K562 (cell line): Measurements from ENCODE around the gene TMC6. TPM values are rescaled to one million over a fixed set of nuclear protein-coding genes. Genes with fewer than 3 reads are reported as not detected.

Source experiments
- ATF6 ChIP-seq: sonication (generic); formaldehyde crosslinking; IDR thresholded peaks from 2 replicates; pipeline ENCODE4 v1.4.0; 2020; ENCODE audit warnings: mild to moderate bottlenecking, missing genetic modification reagents
- BRD9 ChIP-seq: fragments of 450-650 bp; IDR thresholded peaks from 2 replicates; pipeline ENCODE4 v1.6.1; 2018; ENCODE audit warnings: low read depth; ENCODE audit not compliant: partially characterized antibody
- CBX8 ChIP-seq: fragments of 200-600 bp; sonication (generic); IDR thresholded peaks from 2 replicates; pipeline ENCODE4 v1.6.1; 2012; ENCODE audit warnings: borderline replicate concordance, mixed run types, low read depth, mild to moderate bottlenecking, moderate library complexity, mixed read lengths, low read length, control low read depth, inconsistent platforms; ENCODE audit not compliant: poor library complexity, severe bottlenecking; ENCODE audit errors: extremely low read depth
- CEBPG ChIP-seq, 3 experiments: fragments of 200-800 bp in 1 of 3; sonication (Bioruptor generic) in 1 of 3; sonication (generic) in 1 of 3; formaldehyde crosslinking in 1 of 3; IDR thresholded peaks in 2 of 3; conservative IDR thresholded peaks in 1 of 3; 2 replicates each; pipeline versions ENCODE4 v1.6.1 to v1.8.0; 2016 to 2022; ENCODE audit warnings: missing compliant biosample characterization in 2 of 3, missing genetic modification characterization in 2 of 3, mild to moderate bottlenecking in 1 of 3, missing genetic modification reagents in 1 of 3
- CHAMP1 ChIP-seq: fragments of 450-650 bp; IDR thresholded peaks from 2 replicates; pipeline ENCODE4 v1.6.1; 2016; ENCODE audit warnings: mild to moderate bottlenecking
- E2F3 ChIP-seq: fragments of 250-450 bp; sonication (Bioruptor Pico); IDR thresholded peaks from 2 replicates; pipeline ENCODE4 v1.4.0; 2020; ENCODE audit warnings: mild to moderate bottlenecking
- HNRNPL ChIP-seq: fragments of 200-400 bp; formaldehyde crosslinking; IDR thresholded peaks from 2 replicates; pipeline ENCODE4 v1.6.1; 2017; ENCODE audit warnings: low read depth, mild to moderate bottlenecking, low read length
- MAFK ChIP-seq: IDR thresholded peaks from 2 replicates; pipeline ENCODE4 v1.6.1; 2011; ENCODE audit warnings: low read length, improper control_type of control experiment
- SMARCE1 ChIP-seq: fragments of 450-650 bp; IDR thresholded peaks from 2 replicates; pipeline ENCODE4 v1.7.1; 2016; ENCODE audit warnings: mild to moderate bottlenecking
- THRB ChIP-seq: fragments of 450-650 bp; formaldehyde crosslinking; conservative IDR thresholded peaks from 2 replicates; pipeline ENCODE4 v1.4.0; 2022; ENCODE audit warnings: mild to moderate bottlenecking, missing genetic modification characterization
- TRIM24 ChIP-seq, 2 experiments: fragments of 450-650 bp; IDR thresholded peaks; 2 replicates each; pipeline ENCODE4 v1.6.1; 2016
- ZBTB2 ChIP-seq: fragments of 450-650 bp; IDR thresholded peaks from 2 replicates; pipeline ENCODE4 v1.6.1; 2016; ENCODE audit warnings: antibody characterized with exemption
- ZBTB9 ChIP-seq: fragments of 450-650 bp; formaldehyde crosslinking; IDR thresholded peaks from 2 replicates; pipeline ENCODE4 v1.4.0; 2020; ENCODE audit warnings: mild to moderate bottlenecking, moderate library complexity
- ZNF175 ChIP-seq: fragments of 200-800 bp; sonication (Bioruptor generic); IDR thresholded peaks from 2 replicates; pipeline ENCODE4 v1.6.1; 2016; ENCODE audit warnings: low read depth, mild to moderate bottlenecking, missing genetic modification characterization, missing compliant biosample characterization
- polyA plus RNA-seq, 8 experiments: library from polyadenylated mRNA; depleted of rRNA in 4 of 8; stranded (reverse) in 5 of 8; unstranded in 3 of 8; fragments of >200 nt; fragmentation: Nextera tagmentation in 2 of 8; fragmentation: Illumina TruSeq in 1 of 8; extraction: Ambion mirVana in 2 of 8; extraction: Trizol in 1 of 8; gene quantifications; 2 replicates each; pipeline versions ENCODE4 v1.2.1 to v1.2.3, GENCODE V29; 2011 to 2014; ENCODE audit warnings: inconsistent platforms in 1 of 8, missing spikeins in 1 of 8
- total RNA-seq, 7 experiments: library from RNA; depleted of rRNA in 6 of 7; stranded (reverse); fragments of >200 nt in 6 of 7; fragmentation: Illumina TruSeq in 2 of 7; extraction: Trizol in 2 of 7; gene quantifications; 2 replicates each; pipeline versions ENCODE4 v1.2.1 to v1.2.3, GENCODE V29; 2011 to 2021; ENCODE audit warnings: low replicate concordance in 1 of 7
- TF ChIP-seq, protein P1 (sequence below): fragments of 250-450 bp; sonication (Bioruptor Pico); IDR thresholded peaks from 2 replicates; pipeline ENCODE4 v1.5.0; 2021

TMC6 gene
- total and polyA plus RNA-seq, 9 of the 15 experiments (the other 6 are each of a cell fraction or from before 2014, with no cell fraction given), result 4.1 to 351 (median 66.9) TPM

- TF ChIP-seq ZBTB2 (no peak; the same call in 1 of the 2 replicates), MAFK (no peak), ZBTB9 (CRISPR knock-in tag) (no peak), ZNF175 (CRISPR knock-in tag) (0 out of 2 replicates have a peak, but pooled peaks have one; percentile 15), CBX8 (no peak), E2F3 (CRISPR knock-in tag) (no peak), SMARCE1 (peak; percentile 89), ATF6 (CRISPR knock-in tag) (0 out of 2 replicates have a peak, but pooled peaks have one; percentile 59), TRIM24 (IDR thresholded peaks at IDR 0.05) (peak; percentile 26 to 58; a peak in 3 of 4 replicates), HNRNPL (no peak), BRD9 (peak; percentile 63), THRB (CRISPR knock-in tag) (no peak), CEBPG (CRISPR knock-in tag; IDR thresholded peaks at IDR 0.05) (peak; percentile 85), CEBPG (tag; conservative IDR thresholded peaks at IDR 0.05 in 1 of 2, IDR thresholded peaks at IDR 0.05 in 1 of 2) (peak in 1 of 2 experiments; percentile 59; a peak in 2 of 4 replicates), CHAMP1 (no peak)
- TF ChIP-seq, protein P1, sequence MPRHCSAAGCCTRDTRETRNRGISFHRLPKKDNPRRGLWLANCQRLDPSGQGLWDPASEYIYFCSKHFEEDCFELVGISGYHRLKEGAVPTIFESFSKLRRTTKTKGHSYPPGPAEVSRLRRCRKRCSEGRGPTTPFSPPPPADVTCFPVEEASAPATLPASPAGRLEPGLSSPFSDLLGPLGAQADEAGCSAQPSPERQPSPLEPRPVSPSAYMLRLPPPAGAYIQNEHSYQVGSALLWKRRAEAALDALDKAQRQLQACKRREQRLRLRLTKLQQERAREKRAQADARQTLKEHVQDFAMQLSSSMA (CRISPR knock-in tag), result no peak
Observed at GRCh38 chr17:78135858-78136500, 7.4 kb upstream of the TMC6 start (continued).
